ENCODE measurements around the gene NDE1. TPM values are rescaled to one million over a fixed set of nuclear protein-coding genes. Genes with fewer than 3 reads are reported as not detected.

NDE1 gene
- polyA plus RNA-seq, 1 donor = 25.9 TPM

- no peaks in the 10 kb centered on the region for H3K4me1 ChIP-seq (ENCODE audit: control insufficient read depth, insufficient read depth, low read length)
- no peak overlapping the region for H3K27ac ChIP-seq (ENCODE audit: low read length)
- DNase-seq = no peak
- WGBS (ENCODE audit: insufficient coverage, low lambda C conversion rate) = 93% methylated on average over 3 of the region's 6 CpGs
- peaks cover 7% of the 10 kb centered on the region for H3K36me3 ChIP-seq (ENCODE audit: control insufficient read depth, insufficient read depth, low read length)
- no peak overlapping the region for H3K4me3 ChIP-seq (ENCODE audit: low read length)
- no peaks in the 10 kb centered on the region for H3K27me3 ChIP-seq (ENCODE audit: control insufficient read depth, insufficient read depth, low read length)
- no peaks in the 10 kb centered on the region for H3K9me3 ChIP-seq (ENCODE audit: control insufficient read depth, low read depth, low read length)
Measured at GRCh38 chr16:15732416-15732815, 82.4 kb downstream of the NDE1 start.

GRCh38 chr16:15735610-15736009 is 85.6 kb downstream of the NDE1 start:
- H3K9me3 ChIP-seq (ENCODE audit: control insufficient read depth, low read depth, low read length) = no peaks in the 10 kb centered on the region
- no CpG with 5 or more reads among the region's 3 CpGs for WGBS (ENCODE audit: insufficient coverage, low lambda C conversion rate)
- H3K4me3 ChIP-seq (ENCODE audit: low read length) = no peak overlapping the region
- no peak for DNase-seq
- no peaks in the 10 kb centered on the region for H3K4me1 ChIP-seq (ENCODE audit: control insufficient read depth, insufficient read depth, low read length)
- peaks cover 7% of the 10 kb centered on the region for H3K36me3 ChIP-seq (ENCODE audit: control insufficient read depth, insufficient read depth, low read length)
- H3K27ac ChIP-seq (ENCODE audit: low read length) = no peak overlapping the region
- no peaks in the 10 kb centered on the region for H3K27me3 ChIP-seq (ENCODE audit: control insufficient read depth, insufficient read depth, low read length)

DNA sequence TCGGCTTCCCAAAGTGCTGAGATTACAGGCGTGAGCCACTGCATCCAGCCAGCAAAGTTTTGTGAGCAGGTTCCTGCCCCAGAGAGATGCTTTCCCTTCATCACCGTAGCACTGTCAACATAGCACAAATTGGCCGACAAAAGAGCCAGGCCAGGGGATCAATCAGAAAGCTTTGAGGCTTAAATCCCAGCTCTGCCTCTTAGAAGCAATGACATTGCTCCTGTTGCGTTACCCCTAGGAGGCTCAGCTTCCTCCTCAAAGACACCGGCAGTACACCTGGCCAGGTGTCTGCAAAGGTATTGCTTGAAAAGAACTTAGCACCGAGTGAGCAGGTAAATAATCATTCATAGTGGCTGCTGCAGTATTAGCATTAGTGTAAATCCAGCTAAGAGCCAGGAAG is 86.5 kb downstream of the NDE1 start:
- Histone ChIP-seq H3K36me3 (ENCODE audit: control insufficient read depth, insufficient read depth, low read length) (peaks cover 7% of the 10 kb centered on the region), H3K4me1 (ENCODE audit: control insufficient read depth, insufficient read depth, low read length) (no peaks in the 10 kb centered on the region), H3K9me3 (ENCODE audit: control insufficient read depth, low read depth, low read length) (no peaks in the 10 kb centered on the region), H3K27me3 (ENCODE audit: control insufficient read depth, insufficient read depth, low read length) (no peaks in the 10 kb centered on the region), H3K27ac (ENCODE audit: low read length) (no peak overlapping the region), H3K4me3 (ENCODE audit: low read length) (no peak overlapping the region)
- no CpG with 5 or more reads among the region's 7 CpGs for WGBS (ENCODE audit: insufficient coverage, low lambda C conversion rate)
- DNase-seq = no peak

DNA sequence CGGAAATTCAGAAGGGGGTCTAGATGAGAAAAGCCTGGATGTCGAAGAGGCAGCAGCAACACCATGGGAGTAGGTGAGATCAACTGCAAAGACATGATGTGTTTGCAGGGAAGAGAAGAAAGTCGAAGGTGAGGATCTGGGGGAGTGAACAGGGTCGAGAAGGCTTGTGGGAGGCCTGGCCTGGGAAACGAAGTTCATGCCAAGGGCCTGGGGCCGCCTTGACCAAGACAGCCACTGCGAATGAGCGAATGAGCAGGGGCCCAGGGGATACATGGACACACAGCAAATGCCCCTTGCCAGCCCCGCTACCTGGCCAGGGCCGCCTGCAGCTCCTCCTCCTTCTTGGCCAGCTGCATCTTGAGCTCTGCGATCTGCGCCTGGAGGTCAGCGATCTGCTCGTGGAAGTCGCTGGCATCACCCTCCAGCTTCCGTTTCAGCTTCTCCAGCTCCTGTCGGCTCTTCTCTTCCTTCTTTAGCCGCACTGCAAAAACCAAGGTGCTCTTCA is 87.1 kb downstream of the NDE1 start:
- H3K36me3 ChIP-seq (ENCODE audit: control insufficient read depth, insufficient read depth, low read length) = peaks cover 7% of the 10 kb centered on the region
- DNase-seq = no peak
- 75% methylated on average over 4 of the region's 18 CpGs for WGBS (ENCODE audit: insufficient coverage, low lambda C conversion rate)
- no peak overlapping the region for H3K4me3 ChIP-seq (ENCODE audit: low read length)
- H3K27ac ChIP-seq (ENCODE audit: low read length) = no peak overlapping the region
- no peaks in the 10 kb centered on the region for H3K9me3 ChIP-seq (ENCODE audit: control insufficient read depth, low read depth, low read length)
- H3K4me1 ChIP-seq (ENCODE audit: control insufficient read depth, insufficient read depth, low read length) = no peaks in the 10 kb centered on the region
- no peaks in the 10 kb centered on the region for H3K27me3 ChIP-seq (ENCODE audit: control insufficient read depth, insufficient read depth, low read length)

GRCh38 chr16:15739464-15739863 is 89.4 kb downstream of the NDE1 start:
- no peaks in the 10 kb centered on the region for H3K4me1 ChIP-seq (ENCODE audit: control insufficient read depth, insufficient read depth, low read length)
- no CpG with 5 or more reads among the region's 2 CpGs for WGBS (ENCODE audit: insufficient coverage, low lambda C conversion rate)
- H3K27ac ChIP-seq (ENCODE audit: low read length) = no peak overlapping the region
- peaks cover 7% of the 10 kb centered on the region for H3K36me3 ChIP-seq (ENCODE audit: control insufficient read depth, insufficient read depth, low read length)
- no peaks in the 10 kb centered on the region for H3K27me3 ChIP-seq (ENCODE audit: control insufficient read depth, insufficient read depth, low read length)
- no peaks in the 10 kb centered on the region for H3K9me3 ChIP-seq (ENCODE audit: control insufficient read depth, low read depth, low read length)
- H3K4me3 ChIP-seq (ENCODE audit: low read length) = no peak overlapping the region
- no peak for DNase-seq

DNA sequence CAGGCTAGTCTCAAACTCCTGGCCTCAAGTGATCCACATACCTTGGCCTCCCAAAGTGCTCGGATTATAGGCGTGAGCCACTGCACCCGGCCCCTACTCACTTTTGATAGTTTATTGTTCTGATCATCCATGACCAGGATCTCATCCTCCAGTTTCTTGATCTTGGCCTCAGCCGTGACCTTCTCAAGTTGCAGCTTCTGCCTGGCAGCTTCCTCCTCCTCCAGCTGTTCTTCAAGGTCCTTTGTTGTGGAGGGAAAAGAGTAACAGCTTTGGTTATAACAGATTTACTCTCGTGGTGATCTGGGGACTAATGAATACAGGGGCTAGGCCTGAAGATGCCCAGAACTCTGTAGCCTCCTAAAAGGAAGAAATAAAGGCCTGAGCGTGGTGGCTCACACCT is 89.9 kb downstream of the NDE1 start:
- no peak for DNase-seq
- WGBS (ENCODE audit: insufficient coverage, low lambda C conversion rate) = no CpG with 5 or more reads among the region's 6 CpGs
- no peak overlapping the region for H3K27ac ChIP-seq (ENCODE audit: low read length)

GRCh38 chr16:15741207-15741871 is 91.3 kb downstream of the NDE1 start:
- Histone ChIP-seq H3K36me3 (ENCODE audit: control insufficient read depth, insufficient read depth, low read length) (peaks cover 2% of the 10 kb centered on the region), H3K4me1 (ENCODE audit: control insufficient read depth, insufficient read depth, low read length) (no peaks in the 10 kb centered on the region), H3K9me3 (ENCODE audit: control insufficient read depth, low read depth, low read length) (no peaks in the 10 kb centered on the region), H3K27ac (ENCODE audit: low read length) (no peak overlapping the region), H3K27me3 (ENCODE audit: control insufficient read depth, insufficient read depth, low read length) (no peaks in the 10 kb centered on the region), H3K4me3 (ENCODE audit: low read length) (no peak overlapping the region)
- no peak for DNase-seq
- WGBS (ENCODE audit: insufficient coverage, low lambda C conversion rate) = no CpG with 5 or more reads among the region's 13 CpGs

More for the DNA sequence above, 89.9 kb downstream of the NDE1 start:
- no peaks in the 10 kb centered on the region for H3K4me1 ChIP-seq (ENCODE audit: control insufficient read depth, insufficient read depth, low read length)
- peaks cover 7% of the 10 kb centered on the region for H3K36me3 ChIP-seq (ENCODE audit: control insufficient read depth, insufficient read depth, low read length)
- H3K4me3 ChIP-seq (ENCODE audit: low read length) = no peak overlapping the region
- H3K9me3 ChIP-seq (ENCODE audit: control insufficient read depth, low read depth, low read length) = no peaks in the 10 kb centered on the region
- H3K27me3 ChIP-seq (ENCODE audit: control insufficient read depth, insufficient read depth, low read length) = no peaks in the 10 kb centered on the region

DNA sequence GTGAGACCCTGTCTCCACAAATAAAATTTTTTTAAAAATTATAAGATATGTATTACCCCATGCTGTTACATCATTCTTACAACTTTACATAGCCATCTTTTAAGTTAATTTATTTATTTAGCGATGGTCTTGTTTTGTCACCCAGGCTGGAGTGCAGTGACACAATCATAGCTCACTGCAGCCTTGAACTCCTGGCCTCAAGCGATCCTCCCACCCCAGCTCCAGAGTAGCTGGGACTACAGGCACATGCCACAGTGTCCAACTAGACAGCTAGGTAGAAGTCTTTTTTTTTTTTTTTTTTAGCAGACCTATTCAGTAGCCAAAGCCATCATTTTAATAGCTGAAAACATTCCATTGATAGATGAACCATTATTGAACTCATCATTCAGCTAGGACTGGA is 92.7 kb downstream of the NDE1 start:
- no peak overlapping the region for H3K4me3 ChIP-seq (ENCODE audit: low read length)
- WGBS (ENCODE audit: insufficient coverage, low lambda C conversion rate) = no CpG with 5 or more reads among the region's 2 CpGs

DNA sequence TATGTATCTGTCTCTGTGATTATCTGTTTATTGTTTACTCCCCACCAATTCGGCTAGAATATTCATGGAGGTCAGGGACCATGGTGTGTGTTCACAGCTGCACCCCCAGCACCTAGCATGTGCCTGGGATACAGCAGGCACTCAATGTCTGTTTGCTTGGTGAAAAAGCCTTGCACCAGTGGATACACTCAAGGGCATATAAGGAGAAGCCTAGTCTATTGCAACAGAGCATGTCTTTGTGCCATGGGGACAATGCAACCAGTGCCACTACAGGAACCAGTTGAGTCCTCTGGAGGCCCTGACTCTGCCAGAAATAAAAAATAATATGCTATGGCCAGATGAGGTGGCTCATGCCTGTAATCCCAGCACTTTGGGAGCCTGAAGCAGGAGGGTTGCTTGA is 93.6 kb downstream of the NDE1 start:
- WGBS (ENCODE audit: insufficient coverage, low lambda C conversion rate) = no CpG with 5 or more reads among the region's 1 CpG
- Histone ChIP-seq H3K27me3 (ENCODE audit: control insufficient read depth, insufficient read depth, low read length) (no peaks in the 10 kb centered on the region), H3K4me1 (ENCODE audit: control insufficient read depth, insufficient read depth, low read length) (no peaks in the 10 kb centered on the region), H3K36me3 (ENCODE audit: control insufficient read depth, insufficient read depth, low read length) (no peaks in the 10 kb centered on the region), H3K9me3 (ENCODE audit: control insufficient read depth, low read depth, low read length) (no peaks in the 10 kb centered on the region), H3K4me3 (ENCODE audit: low read length) (no peak overlapping the region), H3K27ac (ENCODE audit: low read length) (no peak overlapping the region)
- DNase-seq = no peak

More for the DNA sequence above, 92.7 kb downstream of the NDE1 start:
- DNase-seq = no peak
- Histone ChIP-seq H3K9me3 (ENCODE audit: control insufficient read depth, low read depth, low read length) (no peaks in the 10 kb centered on the region), H3K4me1 (ENCODE audit: control insufficient read depth, insufficient read depth, low read length) (no peaks in the 10 kb centered on the region), H3K27me3 (ENCODE audit: control insufficient read depth, insufficient read depth, low read length) (no peaks in the 10 kb centered on the region), H3K27ac (ENCODE audit: low read length) (no peak overlapping the region), H3K36me3 (ENCODE audit: control insufficient read depth, insufficient read depth, low read length) (no peaks in the 10 kb centered on the region)

- no peaks in the 10 kb centered on the region for H3K9me3 ChIP-seq (ENCODE audit: control insufficient read depth, low read depth, low read length)
- no peak overlapping the region for H3K4me3 ChIP-seq (ENCODE audit: low read length)
- H3K27me3 ChIP-seq (ENCODE audit: control insufficient read depth, insufficient read depth, low read length) = no peaks in the 10 kb centered on the region
- no peaks in the 10 kb centered on the region for H3K4me1 ChIP-seq (ENCODE audit: control insufficient read depth, insufficient read depth, low read length)
- no peak for DNase-seq
- H3K27ac ChIP-seq (ENCODE audit: low read length) = no peak overlapping the region
- no peaks in the 10 kb centered on the region for H3K36me3 ChIP-seq (ENCODE audit: control insufficient read depth, insufficient read depth, low read length)
- 100% methylated on average over 1 of the region's 6 CpGs for WGBS (ENCODE audit: insufficient coverage, low lambda C conversion rate)
Measured at GRCh38 chr16:15746332-15746731, 96.3 kb downstream of the NDE1 start.

DNA sequence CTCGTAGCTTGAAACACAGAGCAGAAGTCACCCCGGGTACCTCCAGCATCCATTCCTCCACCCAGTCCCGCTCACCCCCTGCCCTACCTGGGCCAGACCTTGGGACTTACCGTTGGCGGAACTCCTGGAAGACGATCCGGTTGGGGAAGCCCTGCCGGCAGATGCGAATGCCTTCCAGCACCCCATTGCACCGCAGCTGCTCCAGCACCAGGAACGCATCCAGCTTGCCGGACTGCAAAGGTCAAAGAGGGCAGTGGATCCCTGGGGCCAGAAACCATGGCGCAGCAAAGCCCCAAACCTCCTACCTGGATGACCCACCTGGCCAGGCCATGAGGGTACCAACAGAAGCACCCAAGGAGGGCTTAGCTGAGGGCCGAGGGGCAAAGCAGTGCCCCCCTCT is 97.9 kb downstream of the NDE1 start:
- no CpG with 5 or more reads among the region's 14 CpGs for whole genome bisulfite sequencing (ENCODE audit: insufficient coverage, low lambda C conversion rate)
- Histone ChIP-seq H3K36me3 (ENCODE audit: control insufficient read depth, insufficient read depth, low read length) (no peaks in the 10 kb centered on the region), H3K4me1 (ENCODE audit: control insufficient read depth, insufficient read depth, low read length) (no peaks in the 10 kb centered on the region), H3K27me3 (ENCODE audit: control insufficient read depth, insufficient read depth, low read length) (no peaks in the 10 kb centered on the region), H3K27ac (ENCODE audit: low read length) (no peak overlapping the region), H3K4me3 (ENCODE audit: low read length) (no peak overlapping the region), H3K9me3 (ENCODE audit: control insufficient read depth, low read depth, low read length) (no peaks in the 10 kb centered on the region)
- DNase-seq = no peak

Data from large intestine (tissue), 3 donors.